Trophoblast cell (in vitro differentiated cells and primary cell): ENCODE measurements around the gene STARD13.

Source experiments
- DNase-seq, 2 donors: peaks; one replicate each; pipeline ENCODE4 v3.0.0-alpha.2; 2016
- H2AFZ ChIP-seq: 2 replicates; pipeline ENCODE4 v1.6.1; 2013; ENCODE audit warnings: low read length, moderate library complexity, mild to moderate bottlenecking; ENCODE audit not compliant: insufficient read depth, poor library complexity
- H2AK5ac ChIP-seq: 2 replicates; pipeline ENCODE4 v1.6.1; 2013; ENCODE audit warnings: mild to moderate bottlenecking, low read length
- H2BK120ac ChIP-seq: 2 replicates; pipeline ENCODE4 v1.6.1; 2013; ENCODE audit warnings: low read length, mild to moderate bottlenecking, moderate library complexity; ENCODE audit not compliant: insufficient read depth, poor library complexity
- H2BK12ac ChIP-seq: 2 replicates; pipeline ENCODE4 v1.6.1; 2013; ENCODE audit warnings: mild to moderate bottlenecking, low read length, moderate library complexity
- H2BK5ac ChIP-seq: 2 replicates; pipeline ENCODE4 v1.6.1; 2013; ENCODE audit warnings: low read length, low read depth, moderate library complexity, mild to moderate bottlenecking; ENCODE audit not compliant: poor library complexity
- H3K14ac ChIP-seq: 2 replicates; pipeline ENCODE4 v1.6.1; 2013; ENCODE audit warnings: mild to moderate bottlenecking, low read length
- H3K18ac ChIP-seq: 2 replicates; pipeline ENCODE4 v1.6.1; 2013; ENCODE audit warnings: mild to moderate bottlenecking, low read length
- H3K23ac ChIP-seq: 2 replicates; pipeline ENCODE4 v1.6.1; 2013; ENCODE audit warnings: low read length
- H3K27ac ChIP-seq: 2 replicates; pipeline ENCODE4 v1.5.1; 2013; ENCODE audit warnings: low read depth, mild to moderate bottlenecking, inconsistent platforms, low read length, moderate library complexity
- H3K27me3 ChIP-seq: 2 replicates; pipeline ENCODE4 v1.6.1; 2013; ENCODE audit warnings: inconsistent platforms, mild to moderate bottlenecking, low read length, moderate library complexity; ENCODE audit not compliant: insufficient read depth
- H3K36me3 ChIP-seq, 2 experiments: 1 replicate in 1 of 2; 2 replicates in 1 of 2; pipeline ENCODE4 v1.6.1; 2013; ENCODE audit warnings: low read length in 2 of 2, mild to moderate bottlenecking in 2 of 2, moderate library complexity in 1 of 2; ENCODE audit not compliant: insufficient read depth in 2 of 2, control insufficient read depth in 1 of 2
- H3K4ac ChIP-seq: 2 replicates; pipeline ENCODE4 v1.6.1; 2013; ENCODE audit warnings: low read depth, mild to moderate bottlenecking, low read length, moderate library complexity
- H3K4me1 ChIP-seq, 2 experiments: 1 replicate in 1 of 2; 2 replicates in 1 of 2; pipeline ENCODE4 v1.6.1; 2013; ENCODE audit warnings: low read length in 2 of 2, mild to moderate bottlenecking in 2 of 2, moderate library complexity in 1 of 2; ENCODE audit not compliant: insufficient read depth in 2 of 2, control insufficient read depth in 1 of 2
- H3K4me2 ChIP-seq: 2 replicates; pipeline ENCODE4 v1.6.1; 2013; ENCODE audit warnings: inconsistent platforms, mild to moderate bottlenecking, low read length, moderate library complexity
- H3K4me3 ChIP-seq: 2 replicates; pipeline ENCODE4 v1.5.1; 2013; ENCODE audit warnings: mild to moderate bottlenecking, low read depth, low read length, inconsistent platforms
- H3K79me1 ChIP-seq: one replicate; pipeline ENCODE4 v1.6.1; 2013; ENCODE audit warnings: low read length
- H3K79me2 ChIP-seq: 2 replicates; pipeline ENCODE4 v1.6.1; 2013; ENCODE audit warnings: low read length, mild to moderate bottlenecking; ENCODE audit not compliant: control insufficient read depth, insufficient read depth, poor library complexity
- H3K9ac ChIP-seq: 2 replicates; pipeline ENCODE4 v1.6.1; 2013; ENCODE audit warnings: mild to moderate bottlenecking, low read length
- H3K9me3 ChIP-seq: 2 replicates; pipeline ENCODE4 v1.6.1; 2013; ENCODE audit warnings: low read depth, mild to moderate bottlenecking, control low read depth, inconsistent platforms, low read length; ENCODE audit not compliant: insufficient read depth
- H4K12ac ChIP-seq: 2 replicates; pipeline ENCODE4 v1.6.1; 2013; ENCODE audit warnings: low read depth, mild to moderate bottlenecking, low read length, moderate library complexity
- H4K8ac ChIP-seq: 2 replicates; pipeline ENCODE4 v1.6.1; 2013; ENCODE audit warnings: low read depth, mild to moderate bottlenecking, low read length, moderate library complexity
- H4K91ac ChIP-seq: one replicate; pipeline ENCODE4 v1.6.1; 2013; ENCODE audit warnings: low read depth, mild to moderate bottlenecking, low read length, moderate library complexity
- WGBS: extraction: QIAGEN DNeasy Blood & Tissue Kit; methylation state at CpG from one replicate; pipeline ENCODE4 v1.1.7; 2013; ENCODE audit warnings: missing lambda C conversion rate; ENCODE audit not compliant: insufficient read length, insufficient coverage; ENCODE audit errors: extremely low coverage; 5-methylcytosine and 5-hydroxymethylcytosine counted together

Gene STARD13

DNA sequence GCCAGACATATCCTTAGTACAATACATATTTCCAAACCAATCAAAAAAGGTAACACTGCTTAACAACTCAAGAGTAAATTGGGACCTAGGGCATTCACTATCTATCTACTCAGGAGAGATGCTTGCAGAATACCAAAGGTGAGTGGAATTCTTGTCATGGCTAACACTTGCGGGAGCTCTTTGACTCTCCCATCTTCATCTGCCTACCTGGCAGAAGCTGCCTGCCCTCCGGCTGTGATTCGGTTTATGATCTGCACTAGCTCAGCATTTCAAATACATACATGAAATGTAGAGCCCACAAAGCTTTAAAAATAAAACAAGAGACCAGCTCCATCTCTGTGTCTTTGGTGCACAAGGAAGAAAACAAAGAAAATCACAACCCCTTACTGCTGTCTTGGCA, 127.3 kb downstream of the STARD13 start:
- H3K18ac ChIP-seq: no peak overlapping the region
- no peak overlapping the region for H3K4me2 ChIP-seq
- H3K23ac ChIP-seq: no peak overlapping the region
- H3K9ac ChIP-seq: no peak overlapping the region
- H2BK120ac ChIP-seq: no peak overlapping the region
- no peak overlapping the region for H4K8ac ChIP-seq
- H3K27ac ChIP-seq: no peak overlapping the region
- no peak overlapping the region for H4K91ac ChIP-seq
- H2AFZ ChIP-seq: no peak overlapping the region
- H3K79me1 ChIP-seq: peaks cover under 1% of the 10 kb centered on the region
- H3K27me3 ChIP-seq: no peaks in the 10 kb centered on the region
- H3K4me1 ChIP-seq: peaks cover 0 to 4% of the 10 kb centered on the region in 2 experiments
- no peak overlapping the region for H3K14ac ChIP-seq
- H2BK5ac ChIP-seq: no peak overlapping the region
- no peak overlapping the region for H2AK5ac ChIP-seq
- H3K4ac ChIP-seq: no peak overlapping the region
- H2BK12ac ChIP-seq: no peak overlapping the region
- peak; percentile 75 to 93 for DNase-seq
- WGBS: no CpG with 5 or more reads among the region's 3 CpGs
- H3K79me2 ChIP-seq: no peaks in the 10 kb centered on the region
- H3K36me3 ChIP-seq: peaks cover 0 to 2% of the 10 kb centered on the region in 2 experiments
- no peak overlapping the region for H4K12ac ChIP-seq
- no peaks in the 10 kb centered on the region for H3K9me3 ChIP-seq
- H3K4me3 ChIP-seq: no peak overlapping the region

GRCh38 chr13:33154911-33155310, 130.6 kb downstream of the STARD13 start:
- Histone ChIP-seq H3K79me2 (no peaks in the 10 kb centered on the region), H3K9me3 (no peaks in the 10 kb centered on the region), H3K14ac (no peak overlapping the region), H3K4ac (no peak overlapping the region), H2BK120ac (no peak overlapping the region), H3K79me1 (peaks cover 8% of the 10 kb centered on the region), H3K23ac (no peak overlapping the region), H4K8ac (no peak overlapping the region), H3K27me3 (no peaks in the 10 kb centered on the region), H4K91ac (no peak overlapping the region), H2BK12ac (no peak overlapping the region), H3K18ac (no peak overlapping the region), H2AK5ac (no peak overlapping the region), H3K4me3 (no peak overlapping the region), H3K4me2 (no peak overlapping the region), H4K12ac (no peak overlapping the region), H3K36me3 (no peaks in the 10 kb centered on the region), H2BK5ac (no peak overlapping the region), H3K27ac (no peak overlapping the region), H2AFZ (no peak overlapping the region), H3K9ac (no peak overlapping the region), H3K4me1 (peaks cover 2 to 7% of the 10 kb centered on the region in 2 experiments)
- WGBS: no CpG with 5 or more reads among the region's 5 CpGs
- DNase-seq: no peak

DNA sequence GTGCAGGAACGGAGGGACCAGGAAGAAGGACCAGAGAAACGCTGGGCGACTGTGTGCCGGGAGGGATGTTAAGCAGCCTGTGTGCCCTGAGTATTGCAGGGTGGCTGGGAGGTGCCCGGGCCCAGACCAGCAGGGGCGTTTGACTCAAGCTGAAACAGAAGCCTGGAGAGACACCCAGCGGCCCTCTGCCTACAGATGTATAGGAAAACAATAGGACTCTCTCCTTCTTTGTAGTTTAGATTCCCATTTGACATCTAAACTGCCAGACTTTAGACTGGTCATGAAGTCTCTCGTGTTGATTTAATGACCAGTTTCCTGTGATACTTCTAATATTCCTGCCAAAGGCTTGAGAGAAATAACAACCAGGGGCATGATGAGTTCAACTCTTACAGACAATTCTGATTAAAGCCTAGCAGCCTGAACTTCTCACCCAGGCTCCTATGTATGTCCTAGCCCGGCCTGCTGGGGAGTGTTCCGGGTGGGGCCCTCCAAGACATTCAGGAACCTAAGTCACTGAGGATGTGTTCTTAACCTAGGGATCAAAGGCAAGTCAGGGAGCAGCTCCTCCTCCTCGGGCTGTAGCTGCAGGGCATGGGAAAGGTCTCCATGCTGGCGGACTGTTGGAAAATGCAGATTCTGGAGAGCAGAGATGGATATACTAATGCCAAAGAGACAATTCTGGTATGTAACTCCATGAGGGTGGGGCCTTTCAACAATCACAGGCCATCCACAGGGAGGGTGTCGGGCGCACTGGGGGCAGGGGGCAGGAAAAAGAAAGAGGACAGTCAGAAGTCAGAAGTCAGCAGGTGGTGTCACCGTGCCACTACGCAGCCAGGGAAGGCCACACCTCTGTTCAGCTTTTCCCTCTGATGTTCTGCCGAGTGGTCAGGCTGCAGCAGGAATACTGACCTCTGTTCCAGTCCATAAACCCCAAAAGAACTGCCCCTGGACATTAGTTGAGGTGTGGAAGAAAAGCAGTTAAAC, 131.8 kb downstream of the STARD13 start:
- no peak overlapping the region for H4K91ac ChIP-seq
- no CpG with 5 or more reads among the region's 17 CpGs for WGBS
- H4K8ac ChIP-seq: peak overlapping the region; percentile 12
- no peak overlapping the region for H3K9ac ChIP-seq
- no peak overlapping the region for H2BK5ac ChIP-seq
- DNase-seq: peak in 1 of 2 donors; percentile 52
- peaks cover 2 to 7% of the 10 kb centered on the region in 2 experiments for H3K4me1 ChIP-seq
- no peak overlapping the region for H2AFZ ChIP-seq
- no peaks in the 10 kb centered on the region for H3K9me3 ChIP-seq
- no peak overlapping the region for H3K4me2 ChIP-seq
- peak overlapping the region; percentile 26 for H3K4me3 ChIP-seq
- H3K4ac ChIP-seq: no peak overlapping the region
- no peaks in the 10 kb centered on the region for H3K36me3 ChIP-seq
- no peaks in the 10 kb centered on the region for H3K27me3 ChIP-seq
- no peak overlapping the region for H4K12ac ChIP-seq
- no peak overlapping the region for H3K23ac ChIP-seq
- H3K27ac ChIP-seq: no peak overlapping the region
- H3K79me2 ChIP-seq: no peaks in the 10 kb centered on the region
- H3K14ac ChIP-seq: peak overlapping the region; percentile 6
- H2AK5ac ChIP-seq: no peak overlapping the region
- peaks cover 8% of the 10 kb centered on the region for H3K79me1 ChIP-seq
- peak overlapping the region; percentile 78 for H2BK12ac ChIP-seq
- H2BK120ac ChIP-seq: peak overlapping the region; percentile 29
- no peak overlapping the region for H3K18ac ChIP-seq

DNA sequence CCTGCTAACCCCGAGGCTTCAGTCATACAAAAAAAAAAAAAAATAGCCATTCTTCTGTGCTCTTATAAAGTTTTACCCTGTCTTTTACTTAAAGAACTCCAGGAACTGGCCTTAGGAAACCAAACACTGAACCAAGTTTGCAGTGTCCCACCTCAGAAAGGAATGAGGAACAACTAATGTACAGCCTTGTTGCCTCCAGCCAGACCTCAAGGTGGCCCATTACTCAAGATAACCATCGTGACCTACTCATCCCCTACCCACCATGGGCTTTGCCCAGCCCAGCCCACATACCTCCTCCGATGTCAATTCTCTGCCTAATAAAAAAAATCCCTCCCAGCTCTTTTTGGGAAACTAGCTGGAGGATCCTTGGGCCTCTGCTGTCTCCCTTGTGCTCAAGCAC, 133.2 kb downstream of the STARD13 start:
- Histone ChIP-seq H2BK5ac (no peak overlapping the region), H3K4me1 (peaks cover 2 to 7% of the 10 kb centered on the region in 2 experiments), H3K27ac (no peak overlapping the region), H3K79me1 (peaks cover 8% of the 10 kb centered on the region), H4K12ac (no peak overlapping the region), H4K91ac (no peak overlapping the region), H2AFZ (no peak overlapping the region), H2BK120ac (no peak overlapping the region), H2BK12ac (no peak overlapping the region), H3K23ac (no peak overlapping the region), H3K4me2 (no peak overlapping the region), H3K9me3 (no peaks in the 10 kb centered on the region), H3K27me3 (no peaks in the 10 kb centered on the region), H2AK5ac (no peak overlapping the region), H3K4me3 (no peak overlapping the region), H4K8ac (no peak overlapping the region), H3K9ac (no peak overlapping the region), H3K4ac (no peak overlapping the region), H3K36me3 (no peaks in the 10 kb centered on the region), H3K18ac (no peak overlapping the region), H3K14ac (no peak overlapping the region), H3K79me2 (no peaks in the 10 kb centered on the region)
- peak; percentile 46 to 76 for DNase-seq
- WGBS: no CpG with 5 or more reads among the region's 3 CpGs
